Measurements from ENCODE around the gene TBC1D22B.
A peak's percentile ranks its signal among the peaks of the same experiment; 100 is the strongest.
"Not testable (repeated sequence)": the region's sequence is repeated elsewhere in the genome, so short reads cannot be mapped to it uniquely, and the experiment has no call there.

The TBC1D22B gene

GRCh38 chr6:37303091-37303660, 45.6 kb downstream of the TBC1D22B start:
- H3K4me3 ChIP-seq (ENCODE audit: low read length): no peak overlapping the region
- TF ChIP-seq CTCF (conservative IDR thresholded peaks at IDR 0.05; ENCODE audit: low read length): no peak
- DNase-seq (ENCODE audit: low read depth): no peak

DNA sequence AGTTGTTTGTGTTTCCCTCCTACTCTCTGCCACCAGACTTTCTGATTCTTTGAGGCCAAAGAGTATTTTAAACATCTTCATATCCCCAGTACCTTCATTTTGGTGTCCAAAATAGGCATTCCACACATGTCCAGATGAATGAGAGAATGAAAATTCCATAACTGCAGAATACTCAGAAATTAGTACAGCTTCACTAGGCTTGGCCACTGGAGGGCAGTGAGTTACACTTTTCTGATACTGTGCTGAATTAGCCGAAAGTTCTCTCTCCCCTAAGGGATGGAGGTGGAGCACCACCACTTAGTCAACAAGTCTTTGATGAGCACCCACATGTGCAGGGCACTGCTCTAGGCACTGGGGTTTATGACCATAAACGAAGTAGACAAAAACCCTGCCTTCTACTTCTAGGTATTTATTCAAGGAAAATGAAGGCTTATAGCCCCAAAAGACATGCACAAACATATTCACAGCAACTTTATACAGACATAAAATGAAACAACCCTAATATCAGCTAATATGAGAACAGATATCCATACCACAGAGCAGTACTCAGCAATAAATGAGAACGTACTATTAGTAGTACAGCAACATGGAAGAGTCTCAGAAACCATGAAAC, 46.4 kb downstream of the TBC1D22B start:
- TF ChIP-seq CTCF (conservative IDR thresholded peaks at IDR 0.05; ENCODE audit: low read length): peak; percentile 75
- no peak overlapping the region for H3K4me3 ChIP-seq (ENCODE audit: low read length)
- peak; percentile 54 for DNase-seq (ENCODE audit: low read depth)

DNA sequence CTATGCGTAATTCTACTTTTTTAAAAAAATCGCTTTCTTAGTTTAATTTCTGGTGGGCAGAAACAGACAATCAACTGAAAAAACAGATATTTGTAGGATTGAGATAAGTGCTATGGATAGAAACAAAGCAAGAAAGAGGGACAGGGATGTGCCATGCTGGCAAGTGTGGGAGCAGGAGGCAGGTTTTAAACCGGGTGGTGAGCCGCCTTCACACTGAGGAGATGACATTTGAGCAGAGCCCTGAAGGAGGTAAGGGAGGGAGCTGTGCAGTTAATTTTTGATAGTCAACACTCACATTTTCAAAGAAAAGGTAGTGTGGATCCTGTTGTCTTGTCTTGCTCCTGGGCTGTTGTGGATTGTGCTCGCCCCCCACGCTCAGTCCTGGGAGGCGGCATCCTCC, 47.2 kb downstream of the TBC1D22B start:
- TF ChIP-seq CTCF (conservative IDR thresholded peaks at IDR 0.05; ENCODE audit: low read length): no peak
- H3K4me3 ChIP-seq (ENCODE audit: low read length): no peak overlapping the region
- no peak for DNase-seq (ENCODE audit: low read depth)

- TF ChIP-seq CTCF (conservative IDR thresholded peaks at IDR 0.05; ENCODE audit: low read length): no peak
- H3K4me3 ChIP-seq (ENCODE audit: low read length): no peak overlapping the region
- no peak for DNase-seq (ENCODE audit: low read depth)
These were observed 48.4 kb downstream of the TBC1D22B start for GRCh38 chr6:37305841-37306425.

- DNase-seq (ENCODE audit: low read depth): no peak
- no peak overlapping the region for H3K4me3 ChIP-seq (ENCODE audit: low read length)
- no peak for TF ChIP-seq CTCF (conservative IDR thresholded peaks at IDR 0.05; ENCODE audit: low read length)
These were observed 49.2 kb downstream of the TBC1D22B start for GRCh38 chr6:37306624-37307222.

DNA sequence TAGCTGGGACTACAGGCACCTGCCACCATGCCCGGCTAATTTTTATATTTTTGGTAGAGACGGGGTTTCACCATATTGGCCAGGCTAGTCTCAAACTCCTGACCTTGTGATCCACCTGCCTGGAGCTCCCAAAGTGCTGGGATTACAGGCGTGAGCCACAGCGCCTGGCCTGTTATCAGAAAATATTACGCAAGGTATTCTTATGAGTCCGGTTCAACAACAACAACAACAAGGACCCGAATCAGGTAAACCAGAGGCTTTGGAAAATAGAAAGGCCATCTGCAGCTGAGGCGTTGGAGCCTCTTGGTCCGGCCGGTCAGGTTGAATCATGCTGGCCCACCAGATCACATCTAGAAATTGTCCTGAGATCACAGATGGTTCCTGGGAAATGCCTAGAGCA, 49.9 kb downstream of the TBC1D22B start:
- H3K4me3 ChIP-seq (ENCODE audit: low read length); DNase-seq (ENCODE audit: low read depth): not testable (repeated sequence)

DNA sequence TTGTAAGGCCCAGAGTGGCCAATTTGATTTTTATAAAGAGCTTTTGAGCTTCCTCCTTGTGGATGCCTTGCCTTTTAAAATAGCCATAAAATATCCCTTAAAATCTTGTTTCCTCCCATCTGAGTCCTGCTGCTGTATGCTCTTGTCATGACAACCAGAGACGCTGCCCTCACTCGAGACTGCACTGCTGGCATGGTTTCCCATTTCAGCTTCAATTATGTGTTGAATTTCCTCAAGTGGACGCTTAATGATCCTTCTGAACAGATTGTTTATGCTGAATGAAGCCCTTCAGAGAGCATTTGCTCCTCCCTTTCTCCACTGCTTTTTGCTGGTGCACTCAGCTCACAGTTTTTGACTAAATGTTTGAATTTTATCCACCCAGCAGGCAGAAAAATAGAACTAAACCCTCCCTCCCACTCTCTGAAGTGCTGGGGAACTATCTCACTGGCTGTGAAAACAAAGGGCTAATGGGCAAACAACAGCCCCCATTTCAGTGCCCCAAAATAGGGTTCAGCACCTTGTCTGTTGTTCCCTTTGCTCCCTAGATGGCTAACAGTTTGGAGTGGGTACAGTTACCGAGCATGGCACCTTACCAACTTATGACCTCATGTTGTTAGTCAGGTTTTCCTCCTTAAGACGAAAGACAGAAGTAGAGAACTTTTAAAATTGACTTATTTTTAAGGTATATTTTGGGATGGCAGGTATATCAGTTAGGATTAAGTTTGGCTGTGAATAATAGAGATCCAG, 50.7 kb downstream of the TBC1D22B start:
- TF ChIP-seq CTCF (conservative IDR thresholded peaks at IDR 0.05; ENCODE audit: low read length): no peak
- DNase-seq (ENCODE audit: low read depth): peak; percentile 40
- no peak overlapping the region for H3K4me3 ChIP-seq (ENCODE audit: low read length)

Measured in AG10803 (cell line).